WTC11 (cell line): ENCODE data around the gene TRIM44.

Source experiments
- CREM ChIP-seq: sonication (generic); formaldehyde crosslinking; IDR thresholded peaks from 2 replicates; pipeline ENCODE4 v1.8.1; 2022; ENCODE audit warnings: mild to moderate bottlenecking, missing genetic modification reagents, moderate library complexity
- IRF2 ChIP-seq: sonication (generic); formaldehyde crosslinking; IDR thresholded peaks from 2 replicates; pipeline ENCODE4 v1.8.0; 2022; ENCODE audit warnings: low read depth, missing genetic modification reagents, borderline replicate concordance
- NFE2L1 ChIP-seq: sonication (generic); formaldehyde crosslinking; IDR thresholded peaks from 2 replicates; pipeline ENCODE4 v1.8.1; 2023; ENCODE audit warnings: missing genetic modification reagents
- SP1 ChIP-seq: sonication (generic); formaldehyde crosslinking; conservative IDR thresholded peaks from 2 replicates; pipeline ENCODE4 v1.8.1; 2022; ENCODE audit warnings: missing genetic modification reagents
- ZNF121 ChIP-seq: sonication (generic); formaldehyde crosslinking; IDR thresholded peaks from 2 replicates; pipeline ENCODE4 v1.8.0; 2023; ENCODE audit warnings: missing genetic modification reagents
- TF ChIP-seq, protein P1 (sequence below): fragments of 200-600 bp; IDR thresholded peaks from 2 replicates; pipeline ENCODE4 v1.8.0; 2022; ENCODE audit warnings: antibody characterized with exemption
- TF ChIP-seq, protein P2 (sequence below): sonication (generic); formaldehyde crosslinking; IDR thresholded peaks from 2 replicates; pipeline ENCODE4 v1.8.0; 2022; ENCODE audit warnings: mild to moderate bottlenecking, missing genetic modification reagents
- TF ChIP-seq, protein P3 (sequence below): sonication (generic); formaldehyde crosslinking; IDR thresholded peaks from 2 replicates; pipeline ENCODE4 v1.8.0; 2022; ENCODE audit warnings: mild to moderate bottlenecking, missing genetic modification reagents
- TF ChIP-seq, protein P4 (sequence below): sonication (generic); formaldehyde crosslinking; conservative IDR thresholded peaks from 2 replicates; pipeline ENCODE4 v1.8.1; 2022; ENCODE audit warnings: mild to moderate bottlenecking, missing genetic modification reagents
- TF ChIP-seq, protein P5 (sequence below): sonication (generic); formaldehyde crosslinking; IDR thresholded peaks from 2 replicates; pipeline ENCODE4 v1.8.0; 2023; ENCODE audit warnings: missing genetic modification reagents, mild to moderate bottlenecking, borderline replicate concordance

DNA sequence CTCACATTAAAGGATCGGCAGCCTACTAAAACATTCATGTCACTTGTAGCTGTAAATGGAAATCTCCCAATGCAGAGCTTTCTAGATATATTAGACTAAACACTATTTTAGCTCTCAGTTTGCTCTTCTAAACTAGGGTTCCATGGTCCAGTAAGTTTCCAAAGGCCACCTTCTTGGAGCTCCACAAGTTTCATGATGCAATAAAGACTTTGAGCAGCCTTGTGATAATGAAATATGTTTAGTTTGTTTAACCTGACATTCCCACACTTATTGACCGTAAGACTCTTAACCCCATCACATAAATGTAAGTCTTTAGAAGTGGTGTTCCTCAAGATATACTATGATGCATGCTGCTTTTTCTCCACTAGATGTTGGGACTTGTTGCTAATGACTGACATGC is 87.7 kb downstream of the TRIM44 start:
- TF ChIP-seq, protein P1, sequence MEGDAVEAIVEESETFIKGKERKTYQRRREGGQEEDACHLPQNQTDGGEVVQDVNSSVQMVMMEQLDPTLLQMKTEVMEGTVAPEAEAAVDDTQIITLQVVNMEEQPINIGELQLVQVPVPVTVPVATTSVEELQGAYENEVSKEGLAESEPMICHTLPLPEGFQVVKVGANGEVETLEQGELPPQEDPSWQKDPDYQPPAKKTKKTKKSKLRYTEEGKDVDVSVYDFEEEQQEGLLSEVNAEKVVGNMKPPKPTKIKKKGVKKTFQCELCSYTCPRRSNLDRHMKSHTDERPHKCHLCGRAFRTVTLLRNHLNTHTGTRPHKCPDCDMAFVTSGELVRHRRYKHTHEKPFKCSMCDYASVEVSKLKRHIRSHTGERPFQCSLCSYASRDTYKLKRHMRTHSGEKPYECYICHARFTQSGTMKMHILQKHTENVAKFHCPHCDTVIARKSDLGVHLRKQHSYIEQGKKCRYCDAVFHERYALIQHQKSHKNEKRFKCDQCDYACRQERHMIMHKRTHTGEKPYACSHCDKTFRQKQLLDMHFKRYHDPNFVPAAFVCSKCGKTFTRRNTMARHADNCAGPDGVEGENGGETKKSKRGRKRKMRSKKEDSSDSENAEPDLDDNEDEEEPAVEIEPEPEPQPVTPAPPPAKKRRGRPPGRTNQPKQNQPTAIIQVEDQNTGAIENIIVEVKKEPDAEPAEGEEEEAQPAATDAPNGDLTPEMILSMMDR, result no peak
- TF ChIP-seq, protein P2, sequence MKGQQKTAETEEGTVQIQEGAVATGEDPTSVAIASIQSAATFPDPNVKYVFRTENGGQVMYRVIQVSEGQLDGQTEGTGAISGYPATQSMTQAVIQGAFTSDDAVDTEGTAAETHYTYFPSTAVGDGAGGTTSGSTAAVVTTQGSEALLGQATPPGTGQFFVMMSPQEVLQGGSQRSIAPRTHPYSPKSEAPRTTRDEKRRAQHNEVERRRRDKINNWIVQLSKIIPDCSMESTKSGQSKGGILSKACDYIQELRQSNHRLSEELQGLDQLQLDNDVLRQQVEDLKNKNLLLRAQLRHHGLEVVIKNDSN (CRISPR knock-in tag), result no peak
- TF ChIP-seq SP1 (no peak), CREM (CRISPR knock-in tag) (no peak), ZNF121 (CRISPR knock-in tag) (no peak), NFE2L1 (CRISPR knock-in tag) (no peak), IRF2 (no peak)
- TF ChIP-seq, protein P3, sequence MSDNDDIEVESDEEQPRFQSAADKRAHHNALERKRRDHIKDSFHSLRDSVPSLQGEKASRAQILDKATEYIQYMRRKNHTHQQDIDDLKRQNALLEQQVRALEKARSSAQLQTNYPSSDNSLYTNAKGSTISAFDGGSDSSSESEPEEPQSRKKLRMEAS (CRISPR knock-in tag), result no peak
- TF ChIP-seq, protein P4, sequence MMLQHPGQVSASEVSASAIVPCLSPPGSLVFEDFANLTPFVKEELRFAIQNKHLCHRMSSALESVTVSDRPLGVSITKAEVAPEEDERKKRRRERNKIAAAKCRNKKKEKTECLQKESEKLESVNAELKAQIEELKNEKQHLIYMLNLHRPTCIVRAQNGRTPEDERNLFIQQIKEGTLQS, result no peak
- TF ChIP-seq, protein P5, sequence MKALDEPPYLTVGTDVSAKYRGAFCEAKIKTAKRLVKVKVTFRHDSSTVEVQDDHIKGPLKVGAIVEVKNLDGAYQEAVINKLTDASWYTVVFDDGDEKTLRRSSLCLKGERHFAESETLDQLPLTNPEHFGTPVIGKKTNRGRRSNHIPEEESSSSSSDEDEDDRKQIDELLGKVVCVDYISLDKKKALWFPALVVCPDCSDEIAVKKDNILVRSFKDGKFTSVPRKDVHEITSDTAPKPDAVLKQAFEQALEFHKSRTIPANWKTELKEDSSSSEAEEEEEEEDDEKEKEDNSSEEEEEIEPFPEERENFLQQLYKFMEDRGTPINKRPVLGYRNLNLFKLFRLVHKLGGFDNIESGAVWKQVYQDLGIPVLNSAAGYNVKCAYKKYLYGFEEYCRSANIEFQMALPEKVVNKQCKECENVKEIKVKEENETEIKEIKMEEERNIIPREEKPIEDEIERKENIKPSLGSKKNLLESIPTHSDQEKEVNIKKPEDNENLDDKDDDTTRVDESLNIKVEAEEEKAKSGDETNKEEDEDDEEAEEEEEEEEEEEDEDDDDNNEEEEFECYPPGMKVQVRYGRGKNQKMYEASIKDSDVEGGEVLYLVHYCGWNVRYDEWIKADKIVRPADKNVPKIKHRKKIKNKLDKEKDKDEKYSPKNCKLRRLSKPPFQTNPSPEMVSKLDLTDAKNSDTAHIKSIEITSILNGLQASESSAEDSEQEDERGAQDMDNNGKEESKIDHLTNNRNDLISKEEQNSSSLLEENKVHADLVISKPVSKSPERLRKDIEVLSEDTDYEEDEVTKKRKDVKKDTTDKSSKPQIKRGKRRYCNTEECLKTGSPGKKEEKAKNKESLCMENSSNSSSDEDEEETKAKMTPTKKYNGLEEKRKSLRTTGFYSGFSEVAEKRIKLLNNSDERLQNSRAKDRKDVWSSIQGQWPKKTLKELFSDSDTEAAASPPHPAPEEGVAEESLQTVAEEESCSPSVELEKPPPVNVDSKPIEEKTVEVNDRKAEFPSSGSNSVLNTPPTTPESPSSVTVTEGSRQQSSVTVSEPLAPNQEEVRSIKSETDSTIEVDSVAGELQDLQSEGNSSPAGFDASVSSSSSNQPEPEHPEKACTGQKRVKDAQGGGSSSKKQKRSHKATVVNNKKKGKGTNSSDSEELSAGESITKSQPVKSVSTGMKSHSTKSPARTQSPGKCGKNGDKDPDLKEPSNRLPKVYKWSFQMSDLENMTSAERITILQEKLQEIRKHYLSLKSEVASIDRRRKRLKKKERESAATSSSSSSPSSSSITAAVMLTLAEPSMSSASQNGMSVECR, result no peak
